Stimulated activated CD4-positive, alpha-beta T cell treated with anti-CD3 and anti-CD28 coated beads, Interleukin-4, amount 100 ng/mL, for 4 hours (primary cell): ENCODE data around the gene WBP2NL.

ENCODE experiments used
- DNase-seq, 2 experiments: peaks; one replicate each; pipeline ENCODE4 v3.0.0-alpha.2; 2020

The WBP2NL gene

GRCh38 chr22:42074846-42075676, 76.5 kb downstream of the WBP2NL start:
- DNase-seq: no peak

- no peak for DNase-seq
These were observed 78.3 kb downstream of the WBP2NL start for GRCh38 chr22:42076764-42077485.

GRCh38 chr22:42077486-42078125, 79.0 kb downstream of the WBP2NL start:
- DNase-seq: no peak
